Omental fat pad (tissue), 4 donors: ENCODE data around the gene CNTNAP5. TPM values are rescaled to one million over a fixed set of nuclear protein-coding genes. Genes with fewer than 3 reads are reported as not detected.

Experiments used
- ATAC-seq: fragments of 150-250 bp; one replicate; pipeline ENCODE4 v1.9.1; 2016; ENCODE audit warnings: mild to moderate bottlenecking, moderate library complexity; ENCODE audit not compliant: low FRiP score
- DNase-seq: peaks from one replicate; pipeline ENCODE4 v3.0.0-alpha.2; 2019; ENCODE audit warnings: low spot score
- total RNA-seq, 4 donors: library from RNA; depleted of rRNA; stranded (reverse); fragments of >200 nt; gene quantifications; one replicate each; pipeline ENCODE4 v1.1.0, GENCODE V29; 2016
- TF ChIP-seq, protein P1 (sequence below), 3 donors: fragments of 450-650 bp; IDR thresholded peaks; one replicate each; pipeline ENCODE4 v1.5.1; 2016 to 2017; ENCODE audit warnings: antibody characterized with exemption in 3 of 3, mild to moderate bottlenecking in 3 of 3, moderate library complexity in 2 of 3

Gene CNTNAP5
- total RNA-seq, 4 donors from 2014 or later, result not detected

DNA sequence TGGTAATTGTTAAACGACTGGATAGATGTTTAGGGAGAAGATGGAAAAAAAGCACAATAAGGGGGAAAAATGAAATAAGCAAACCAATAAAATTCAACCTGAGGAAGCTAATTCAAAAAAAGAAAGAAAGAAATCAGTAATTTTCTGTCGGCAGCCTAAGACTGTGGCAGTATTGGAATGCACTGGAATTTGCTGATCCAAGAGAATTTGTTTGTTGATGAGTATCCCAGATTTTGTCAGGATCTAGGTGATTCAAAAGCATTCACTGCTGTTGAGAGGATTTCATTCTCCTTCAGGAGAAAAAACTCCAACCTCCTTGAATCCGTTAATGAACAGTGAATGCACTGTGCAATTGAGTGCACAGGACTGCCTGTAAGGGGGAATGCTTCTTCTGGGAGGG, 546.7 kb downstream of the CNTNAP5 start:
- TF ChIP-seq, protein P1, sequence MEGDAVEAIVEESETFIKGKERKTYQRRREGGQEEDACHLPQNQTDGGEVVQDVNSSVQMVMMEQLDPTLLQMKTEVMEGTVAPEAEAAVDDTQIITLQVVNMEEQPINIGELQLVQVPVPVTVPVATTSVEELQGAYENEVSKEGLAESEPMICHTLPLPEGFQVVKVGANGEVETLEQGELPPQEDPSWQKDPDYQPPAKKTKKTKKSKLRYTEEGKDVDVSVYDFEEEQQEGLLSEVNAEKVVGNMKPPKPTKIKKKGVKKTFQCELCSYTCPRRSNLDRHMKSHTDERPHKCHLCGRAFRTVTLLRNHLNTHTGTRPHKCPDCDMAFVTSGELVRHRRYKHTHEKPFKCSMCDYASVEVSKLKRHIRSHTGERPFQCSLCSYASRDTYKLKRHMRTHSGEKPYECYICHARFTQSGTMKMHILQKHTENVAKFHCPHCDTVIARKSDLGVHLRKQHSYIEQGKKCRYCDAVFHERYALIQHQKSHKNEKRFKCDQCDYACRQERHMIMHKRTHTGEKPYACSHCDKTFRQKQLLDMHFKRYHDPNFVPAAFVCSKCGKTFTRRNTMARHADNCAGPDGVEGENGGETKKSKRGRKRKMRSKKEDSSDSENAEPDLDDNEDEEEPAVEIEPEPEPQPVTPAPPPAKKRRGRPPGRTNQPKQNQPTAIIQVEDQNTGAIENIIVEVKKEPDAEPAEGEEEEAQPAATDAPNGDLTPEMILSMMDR (IDR thresholded peaks at IDR 0.05), result no peak

DNA sequence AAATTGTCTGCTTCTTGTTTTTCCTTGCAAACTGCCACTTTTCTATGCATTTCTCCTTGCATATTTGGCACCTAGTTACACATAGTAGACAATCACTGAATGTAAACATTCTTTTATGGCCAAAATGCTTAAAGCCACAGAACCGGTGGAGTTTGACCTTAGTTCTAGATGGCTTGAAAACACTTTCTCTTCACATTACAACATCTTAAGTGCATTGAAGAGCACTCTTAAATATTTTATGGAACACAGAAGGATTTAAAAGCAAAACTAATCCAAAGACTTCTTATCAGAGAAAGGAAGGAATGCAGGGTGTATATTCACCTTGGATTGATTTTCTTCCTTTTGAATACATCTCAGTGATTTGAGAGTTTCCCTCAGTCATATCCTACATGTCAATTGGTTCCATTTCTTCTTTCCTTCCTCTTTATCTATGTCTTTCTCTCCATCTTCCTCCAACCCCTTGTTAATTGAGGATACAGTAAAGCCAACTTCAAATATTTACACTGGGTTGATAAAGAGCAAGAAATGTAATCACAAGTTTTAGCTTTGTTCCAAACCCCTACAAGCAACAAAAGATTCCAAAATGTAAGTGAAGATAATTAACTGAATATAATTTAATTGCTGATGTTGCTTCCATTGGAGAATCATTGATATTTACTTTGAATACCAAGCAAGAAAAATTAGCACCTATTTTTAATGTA, 548.0 kb downstream of the CNTNAP5 start:
- DNase-seq, result no peak
- TF ChIP-seq, protein P1 (IDR thresholded peaks at IDR 0.05), result no peak
- ATAC-seq, result no peak

More for the DNA sequence above, 546.7 kb downstream of the CNTNAP5 start:
- ATAC-seq (no peak), DNase-seq (no peak)

DNA sequence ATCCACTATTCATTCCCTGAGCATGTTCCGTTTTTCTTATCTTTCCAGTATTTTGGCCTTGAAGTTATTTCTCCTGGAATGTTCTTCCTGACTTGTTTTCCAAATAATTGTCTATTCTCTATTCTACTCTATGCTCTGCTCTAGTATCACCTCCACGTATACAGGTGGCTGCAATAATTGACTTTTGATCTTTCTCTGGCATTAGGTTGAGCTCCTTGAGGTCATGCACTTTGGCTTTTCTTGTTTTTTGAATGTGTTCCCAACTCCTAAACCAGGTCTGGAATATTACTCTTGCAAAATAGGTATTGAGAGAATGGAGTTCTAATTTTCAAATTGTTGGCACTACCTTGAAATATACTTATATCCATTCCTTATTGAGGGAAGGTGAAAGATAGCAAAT, 550.4 kb downstream of the CNTNAP5 start:
- no peak for ATAC-seq

DNA sequence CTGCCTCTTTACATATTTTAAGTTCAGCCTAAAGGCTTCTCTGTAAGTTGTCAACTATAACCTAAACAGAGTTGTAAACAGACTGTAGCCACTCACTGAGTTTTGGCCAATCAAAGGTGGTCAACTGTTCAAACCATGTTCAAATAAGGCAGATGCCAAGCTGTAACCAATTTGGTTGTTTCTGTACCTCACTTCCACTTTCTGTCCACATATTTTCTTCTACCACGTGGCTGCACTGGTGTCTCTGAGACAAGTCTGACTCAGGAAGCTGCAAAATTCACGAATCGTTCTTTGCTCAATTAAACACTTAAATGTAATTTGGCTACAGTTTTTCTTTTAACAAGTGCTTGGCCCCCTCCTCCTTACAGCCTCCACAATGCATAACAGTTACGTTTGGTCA, 555.2 kb downstream of the CNTNAP5 start:
- DNase-seq (no peak), ATAC-seq (no peak)
- TF ChIP-seq, protein P1 (IDR thresholded peaks at IDR 0.05), result no peak

More for the DNA sequence above, 550.4 kb downstream of the CNTNAP5 start:
- no peak for DNase-seq
- TF ChIP-seq, protein P1 (IDR thresholded peaks at IDR 0.05), result no peak

DNA sequence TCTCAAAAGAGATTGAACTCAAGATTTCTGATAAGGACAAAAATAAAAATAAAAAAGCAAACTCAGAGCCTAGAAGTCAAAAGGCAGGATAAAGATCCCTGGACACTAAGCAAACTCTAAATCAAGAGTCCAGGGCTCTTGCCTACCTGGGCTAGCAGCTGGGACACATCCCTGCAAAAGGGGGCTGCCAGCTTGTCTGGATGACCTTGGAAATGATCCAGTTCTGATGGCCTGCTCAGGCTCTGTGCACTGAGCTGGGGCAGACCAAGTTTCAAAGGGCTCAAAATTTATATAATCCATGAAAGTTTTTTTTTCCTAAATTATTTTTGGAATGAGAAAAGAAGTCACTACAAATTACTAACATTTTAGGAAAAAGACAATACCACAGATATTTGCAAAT, 557.3 kb downstream of the CNTNAP5 start:
- DNase-seq (no peak), ATAC-seq (no peak)
- TF ChIP-seq, protein P1 (IDR thresholded peaks at IDR 0.05), result no peak

DNA sequence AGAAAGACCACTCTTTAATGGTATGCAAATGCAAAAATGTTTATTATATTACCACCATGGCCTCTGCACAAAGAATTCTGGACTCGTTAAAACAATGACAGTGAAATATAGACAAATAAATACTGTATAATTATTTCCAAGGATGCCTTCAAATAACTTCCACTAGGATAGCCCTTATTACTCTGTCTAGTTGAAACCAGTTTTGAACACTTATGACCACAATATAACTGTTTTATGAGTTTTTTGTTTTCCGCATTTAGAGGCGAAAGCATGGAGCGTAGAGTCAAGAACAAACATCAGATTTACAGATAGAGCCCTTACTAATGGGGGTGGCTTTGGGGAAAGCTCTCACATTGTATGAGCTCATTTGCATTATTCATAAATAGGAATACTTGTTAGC, 559.5 kb downstream of the CNTNAP5 start:
- DNase-seq (no peak), ATAC-seq (no peak)
- TF ChIP-seq, protein P1 (IDR thresholded peaks at IDR 0.05), result no peak

DNA sequence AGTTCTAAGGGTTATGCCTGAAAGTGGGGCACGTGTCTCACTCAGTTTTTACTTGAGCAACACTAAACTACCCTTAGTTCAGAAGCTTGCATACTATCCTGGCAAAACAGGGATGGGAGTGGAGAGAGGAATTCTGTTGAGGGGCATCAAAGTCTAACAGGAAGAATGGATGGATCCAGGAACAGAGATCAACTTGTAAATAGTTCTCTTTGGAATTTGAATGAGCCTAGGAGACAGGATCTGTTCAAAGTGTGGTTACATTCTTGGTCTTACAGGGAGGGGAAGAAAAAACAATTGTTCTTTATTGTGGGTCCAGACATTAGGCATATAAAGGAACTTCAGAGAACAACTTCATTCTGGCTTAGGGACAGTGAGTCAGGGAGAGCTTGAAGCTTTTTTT, 560.2 kb downstream of the CNTNAP5 start:
- ATAC-seq (no peak), DNase-seq (no peak)
- TF ChIP-seq, protein P1 (IDR thresholded peaks at IDR 0.05), result no peak
